Stimulated activated CD4-positive, alpha-beta T cell treated with anti-CD3 and anti-CD28 coated beads, Interleukin-1b, Interleukin-23, amount 100 ng/mL, for 24 hours (primary cell): ENCODE results near the gene ATRN.

ENCODE experiments used
- DNase-seq, 4 experiments: peaks; one replicate each; pipeline ENCODE4 v3.0.0-alpha.2; 2020; ENCODE audit warnings: low read depth in 4 of 4, low spot score in 1 of 4

Gene ATRN

DNA sequence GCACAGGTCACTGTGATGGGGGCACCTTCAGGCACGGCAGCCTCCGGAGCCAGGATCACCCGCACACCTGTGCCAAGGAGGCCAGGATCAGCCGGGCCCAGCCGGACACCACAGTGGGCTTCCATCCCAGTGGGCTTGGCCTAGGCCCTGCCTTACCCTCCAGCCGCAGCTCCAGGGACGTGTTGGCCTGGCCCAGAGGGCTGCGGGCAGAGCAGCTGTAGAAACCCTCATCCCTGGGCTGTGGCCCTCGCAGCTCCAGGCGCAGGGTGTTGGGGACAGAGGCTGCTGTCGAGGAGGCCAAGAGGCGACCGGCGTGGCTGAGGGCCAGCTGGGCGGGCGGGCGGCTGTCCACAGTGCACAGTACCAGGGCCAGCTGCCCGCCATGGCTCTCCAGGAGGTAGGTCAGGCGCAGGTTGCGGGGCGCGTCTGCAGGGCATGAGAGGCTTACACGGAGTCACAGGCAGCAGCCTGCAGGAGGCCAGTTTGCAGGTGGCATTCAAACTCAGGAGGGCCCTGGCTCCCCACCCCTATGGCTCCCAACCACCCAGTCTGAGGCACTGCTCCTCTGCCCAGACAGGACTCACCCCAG is 222.0 kb downstream of the ATRN start:
- no peak for DNase-seq

DNA sequence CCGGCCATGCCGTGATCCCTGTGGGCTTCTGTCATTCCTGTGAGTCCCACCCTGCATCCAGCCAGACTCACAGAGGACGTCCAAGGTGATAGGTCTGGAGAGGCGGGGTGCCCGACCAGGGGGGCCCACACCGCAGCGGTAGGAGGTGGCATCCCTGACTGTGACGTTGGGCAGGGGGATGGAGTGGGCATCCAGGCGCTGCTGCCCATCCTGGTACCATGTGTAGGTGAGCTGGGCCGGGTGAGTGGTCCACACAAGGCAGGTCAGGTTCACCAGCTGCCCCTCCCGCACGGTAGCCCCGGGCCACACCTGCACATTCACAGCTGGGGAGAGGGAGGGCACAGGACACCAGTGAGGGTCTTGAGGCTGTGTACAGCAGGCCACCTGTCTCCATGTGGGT is 222.6 kb downstream of the ATRN start:
- no peak for DNase-seq

DNA sequence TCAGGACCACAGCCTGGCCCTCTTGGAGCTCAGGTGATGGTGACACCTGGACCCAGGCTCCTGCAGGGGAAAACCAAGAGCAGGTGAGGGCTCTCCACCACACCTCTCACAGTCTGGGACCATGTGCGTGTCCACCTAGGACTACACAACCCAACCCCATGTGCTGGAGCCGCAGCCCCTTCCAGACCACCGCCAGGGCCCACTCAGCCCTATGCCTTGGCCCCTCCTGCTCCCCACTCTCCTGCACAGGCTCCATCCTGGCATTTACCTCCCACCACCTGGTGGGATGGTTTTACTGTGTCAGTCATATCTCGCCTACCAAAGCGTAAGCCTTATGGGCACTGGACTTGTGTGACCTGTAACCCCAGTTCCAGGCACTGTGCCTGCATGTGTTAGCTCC is 224.0 kb downstream of the ATRN start:
- DNase-seq = no peak

DNA sequence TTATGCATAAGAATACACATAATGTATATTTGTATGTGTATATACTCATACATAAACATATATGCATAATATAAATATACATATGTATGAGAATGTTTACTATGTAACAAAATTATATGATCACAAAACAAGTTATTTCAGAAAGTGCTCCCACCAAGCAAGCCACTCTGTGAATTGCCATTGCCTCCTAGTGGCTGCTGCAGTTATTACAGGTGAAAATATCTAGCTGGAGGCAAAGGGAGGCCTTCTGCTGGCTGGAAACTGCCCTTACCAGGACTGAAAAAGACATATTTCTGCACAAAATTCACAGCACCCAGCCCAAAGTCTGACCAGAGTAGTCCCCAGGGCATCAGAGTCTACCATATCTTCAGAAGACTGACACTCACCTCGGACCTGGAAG is 225.4 kb downstream of the ATRN start:
- DNase-seq = no peak

DNA sequence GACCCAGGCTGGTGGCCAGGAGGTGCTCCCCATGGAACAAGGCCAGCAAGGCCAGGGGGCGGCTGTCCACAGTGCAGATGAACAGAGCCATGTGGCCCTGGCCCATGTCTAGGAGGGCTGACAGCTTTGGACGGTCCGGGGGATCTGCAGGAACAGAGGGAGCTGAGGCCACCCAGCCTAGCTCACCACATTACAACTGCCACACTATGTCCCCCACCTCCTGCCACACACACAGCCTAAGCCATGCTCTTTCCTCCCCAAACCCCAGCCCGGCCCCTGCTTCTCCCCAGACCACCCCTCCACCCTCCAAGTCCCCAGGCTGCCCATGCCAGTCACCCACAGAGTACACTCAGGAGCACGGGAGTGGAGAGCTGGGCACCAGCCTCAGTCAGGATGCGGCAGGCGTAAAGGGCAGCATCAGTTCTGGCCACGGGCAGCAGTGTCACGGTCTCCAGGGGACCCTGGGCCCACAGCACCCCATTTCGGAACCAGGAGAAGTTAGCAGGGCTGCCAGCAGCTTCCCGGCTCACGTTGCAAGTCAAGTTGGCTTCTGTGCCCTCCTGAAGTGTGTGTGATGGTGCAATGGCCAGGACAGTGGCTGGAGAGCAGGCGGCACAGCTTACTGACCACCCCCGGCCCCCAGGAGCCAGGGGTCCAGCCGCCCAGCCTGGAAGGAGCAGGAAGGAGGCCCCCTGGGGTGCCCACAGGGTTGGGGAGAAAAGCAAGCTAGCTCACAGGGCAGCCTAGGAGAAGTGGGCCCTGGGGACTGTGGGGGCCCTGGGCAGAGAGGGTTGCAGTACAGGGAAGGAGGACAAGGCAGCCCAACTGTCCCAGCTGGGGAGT is 226.1 kb downstream of the ATRN start:
- DNase-seq = no peak

DNA sequence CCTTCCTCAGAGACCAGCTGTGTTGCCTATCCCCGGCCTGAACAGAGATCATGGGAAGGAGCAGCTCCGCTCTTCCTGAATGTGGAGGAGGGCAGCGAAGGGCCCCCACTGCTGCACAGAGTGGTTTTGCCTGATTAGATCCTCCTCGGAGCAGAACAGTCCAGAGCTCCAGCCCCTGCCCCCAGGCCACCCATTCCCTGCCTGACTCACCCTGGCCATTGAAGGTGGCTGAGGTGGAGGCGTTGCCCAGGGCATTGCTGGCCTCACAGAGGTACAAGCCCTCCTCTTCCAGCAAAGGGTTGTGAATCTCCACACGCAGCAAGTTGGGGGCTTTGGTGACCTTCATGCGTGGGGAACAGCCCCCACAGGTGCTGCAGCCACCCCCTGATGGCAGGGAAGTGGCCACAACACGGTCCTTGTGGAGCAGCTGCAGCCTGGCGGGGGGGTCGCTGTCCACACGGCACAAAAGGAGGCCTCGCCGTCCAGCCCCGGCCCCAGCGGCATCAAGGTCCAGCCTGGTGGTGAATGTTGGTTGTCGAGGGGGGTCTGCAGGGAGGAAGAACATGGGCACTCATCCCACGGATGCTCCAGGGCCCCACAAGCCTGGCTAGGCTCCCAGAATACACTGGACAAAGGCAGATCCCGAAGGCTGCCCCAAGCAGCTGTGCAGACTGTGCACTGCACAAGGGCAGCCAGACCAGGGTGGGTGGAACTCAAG is 226.9 kb downstream of the ATRN start:
- DNase-seq = no peak

DNA sequence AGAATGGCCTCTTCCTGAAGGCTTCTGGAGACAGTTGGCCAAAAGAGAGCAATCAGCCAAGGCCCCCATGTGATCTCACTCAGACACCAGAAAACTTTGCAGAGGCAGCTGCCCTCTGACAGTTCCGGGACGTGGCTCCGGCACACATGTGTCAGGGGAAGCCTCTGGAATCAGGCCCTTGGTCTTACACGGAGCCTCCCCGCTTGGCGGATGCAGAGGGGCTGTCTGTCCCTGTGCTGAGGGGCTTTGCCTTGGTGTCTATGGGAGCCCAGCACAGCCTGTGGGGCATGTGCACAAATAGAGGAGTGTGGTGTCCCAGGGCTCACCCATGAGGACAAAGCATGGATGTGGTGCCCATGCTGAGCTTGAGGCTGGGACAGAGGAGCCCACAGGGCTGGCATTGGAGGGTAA is 227.8 kb downstream of the ATRN start:
- DNase-seq = no peak

DNA sequence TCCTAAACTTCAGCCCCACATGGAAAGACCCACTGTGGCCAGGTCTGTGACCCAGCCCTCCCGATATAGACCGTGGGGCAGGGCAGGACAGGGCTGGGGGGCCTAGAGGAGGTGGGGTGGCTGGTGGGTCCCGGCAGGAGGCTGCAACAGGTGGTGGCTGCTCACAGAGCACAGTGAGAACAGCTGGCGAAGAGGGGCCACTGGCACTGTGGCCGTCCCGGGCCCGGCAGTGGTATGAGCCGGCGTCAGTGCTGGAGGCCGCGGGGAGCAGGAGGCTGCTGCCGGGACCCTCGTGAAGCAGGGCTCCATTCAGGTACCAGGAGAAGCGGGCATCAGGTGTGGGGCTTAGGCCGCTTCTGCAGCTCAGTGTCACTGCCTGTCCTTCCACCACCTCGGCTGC is 228.2 kb downstream of the ATRN start:
- DNase-seq = no peak
